GM19324 (cell line): ENCODE results near the gene ADAMTS17.
"Not testable (repeated sequence)": the region's sequence is repeated elsewhere in the genome, so short reads cannot be mapped to it uniquely, and the experiment has no call there.

ENCODE experiments used
- ATAC-seq: cut with Tn5 transposase; IDR thresholded peaks from one replicate; pipeline ENCODE4 v1.9.1; 2021; ENCODE audit warnings: mild to moderate bottlenecking, moderate library complexity; ENCODE audit not compliant: unreplicated experiment, low FRiP score

Gene ADAMTS17

GRCh38 chr15:100096700-100097099 is 245.1 kb downstream of the ADAMTS17 start:
- ATAC-seq, result no peak

- no peak for ATAC-seq
Observed at GRCh38 chr15:100096248-100096600, 245.6 kb downstream of the ADAMTS17 start.

- no peak for ATAC-seq
Observed at GRCh38 chr15:100095541-100096247, 246.1 kb downstream of the ADAMTS17 start.

- no peak for ATAC-seq
Observed at GRCh38 chr15:100094127-100094510, 247.7 kb downstream of the ADAMTS17 start.

GRCh38 chr15:100093211-100094126 is 248.3 kb downstream of the ADAMTS17 start:
- no peak for ATAC-seq

- no peak for ATAC-seq
Observed at GRCh38 chr15:100092034-100092433, 249.7 kb downstream of the ADAMTS17 start.

GRCh38 chr15:100090411-100090810 is 251.4 kb downstream of the ADAMTS17 start:
- ATAC-seq, result no peak

- not testable (repeated sequence) for ATAC-seq
Observed at GRCh38 chr15:100084042-100084821, 257.5 kb downstream of the ADAMTS17 start.

- ATAC-seq, result no peak
Observed at GRCh38 chr15:100083572-100083971, 258.2 kb downstream of the ADAMTS17 start.

GRCh38 chr15:100082761-100083402 is 258.9 kb downstream of the ADAMTS17 start:
- ATAC-seq, result no peak

- no peak for ATAC-seq
Observed at GRCh38 chr15:100081454-100081853, 260.3 kb downstream of the ADAMTS17 start.

GRCh38 chr15:100078511-100079220 is 263.1 kb downstream of the ADAMTS17 start:
- no peak for ATAC-seq

- no peak for ATAC-seq
Observed at GRCh38 chr15:100075229-100075628, 266.5 kb downstream of the ADAMTS17 start.

- ATAC-seq, result no peak
Observed at GRCh38 chr15:100073982-100074381, 267.8 kb downstream of the ADAMTS17 start.

- ATAC-seq, result not testable (repeated sequence)
Observed at GRCh38 chr15:100066521-100067280, 275.1 kb downstream of the ADAMTS17 start.

GRCh38 chr15:100061944-100062343 is 279.8 kb downstream of the ADAMTS17 start:
- ATAC-seq, result no peak

- ATAC-seq, result no peak
Observed at GRCh38 chr15:100060276-100060926, 281.4 kb downstream of the ADAMTS17 start.

- no peak for ATAC-seq
Observed at GRCh38 chr15:100059521-100059920, 282.3 kb downstream of the ADAMTS17 start.

GRCh38 chr15:100059094-100059493 is 282.7 kb downstream of the ADAMTS17 start:
- ATAC-seq, result no peak
